Measurements from ENCODE around the gene RFXAP. TPM values are rescaled to one million over a fixed set of nuclear protein-coding genes. Genes with fewer than 3 reads are reported as not detected.

The RFXAP gene
- total RNA-seq: 1 to 10 TPM; 1.8 to 4.7 (median 2.2) TPM

- Histone ChIP-seq H3K4me1 (peaks cover 28% of the 10 kb centered on the region), H3K4me3 (peak within 1 kb of the TSS; percentile 83), H3K27ac (peak within 1 kb of the TSS; percentile 28), H3K36me3 (no peaks in the 10 kb centered on the region), H3K27me3 (no peaks in the 10 kb centered on the region), H3K9me3 (no peaks in the 10 kb centered on the region)
- whole genome bisulfite sequencing: 2% methylated on average over 15 of the region's 78 CpGs
- no peak for TF ChIP-seq CTCF (IDR thresholded peaks at IDR 0.05)
- TF ChIP-seq POLR2AphosphoS5 (IDR thresholded peaks at IDR 0.05): no peak
- TF ChIP-seq EP300 (IDR thresholded peaks at IDR 0.05): no peak
- no peak for TF ChIP-seq POLR2A (IDR thresholded peaks at IDR 0.05)
- peak; percentile 89 to 90 for DNase-seq (ENCODE audit: low spot score in 2 of 2)
Measured at GRCh38 chr13:36818804-36819738, at the start of gene RFXAP. TSS of gene RFXAP (plus strand) at chr13:36819222. CDS start at chr13:36819358, 136 bp downstream.

GRCh38 chr13:36769545-36769944 is 49.5 kb upstream of the RFXAP start:
- Histone ChIP-seq H3K36me3 (no peaks in the 10 kb centered on the region), H3K27me3 (no peaks in the 10 kb centered on the region), H3K4me3 (no peak overlapping the region), H3K27ac (no peak overlapping the region), H3K4me1 (no peaks in the 10 kb centered on the region), H3K9me3 (no peaks in the 10 kb centered on the region)
- TF ChIP-seq CTCF (IDR thresholded peaks at IDR 0.05) (no peak), POLR2A (IDR thresholded peaks at IDR 0.05) (no peak), EP300 (IDR thresholded peaks at IDR 0.05) (no peak), POLR2AphosphoS5 (IDR thresholded peaks at IDR 0.05) (no peak)
- no peak for DNase-seq (ENCODE audit: low spot score in 2 of 2)
- 83% methylated on average over 4 of the region's 4 CpGs for WGBS

- Histone ChIP-seq H3K27me3 (no peaks in the 10 kb centered on the region), H3K27ac (no peak overlapping the region), H3K36me3 (no peaks in the 10 kb centered on the region), H3K4me3 (no peak overlapping the region), H3K4me1 (no peaks in the 10 kb centered on the region), H3K9me3 (no peaks in the 10 kb centered on the region)
- 68% methylated on average over 2 of the region's 2 CpGs for WGBS
- no peak for DNase-seq (ENCODE audit: low spot score in 2 of 2)
- no peak for TF ChIP-seq EP300 (IDR thresholded peaks at IDR 0.05)
- no peak for TF ChIP-seq CTCF (IDR thresholded peaks at IDR 0.05)
- no peak for TF ChIP-seq POLR2A (IDR thresholded peaks at IDR 0.05)
- no peak for TF ChIP-seq POLR2AphosphoS5 (IDR thresholded peaks at IDR 0.05)
Measured at GRCh38 chr13:36770741-36771140, 48.3 kb upstream of the RFXAP start.

- no peaks in the 10 kb centered on the region for H3K36me3 ChIP-seq
- no peaks in the 10 kb centered on the region for H3K4me1 ChIP-seq
- H3K27me3 ChIP-seq: no peaks in the 10 kb centered on the region
- H3K4me3 ChIP-seq: no peak overlapping the region
- no peak for DNase-seq (ENCODE audit: low spot score in 2 of 2)
- no peak for TF ChIP-seq CTCF (IDR thresholded peaks at IDR 0.05)
- no peak overlapping the region for H3K27ac ChIP-seq
- H3K9me3 ChIP-seq: no peaks in the 10 kb centered on the region
Measured at GRCh38 chr13:36772853-36773252, 46.2 kb upstream of the RFXAP start.

GRCh38 chr13:36774931-36775330 is 44.1 kb upstream of the RFXAP start:
- peaks cover 9% of the 10 kb centered on the region for H3K27me3 ChIP-seq
- H3K27ac ChIP-seq: no peak overlapping the region
- H3K9me3 ChIP-seq: no peaks in the 10 kb centered on the region
- DNase-seq (ENCODE audit: low spot score in 2 of 2): no peak
- H3K36me3 ChIP-seq: no peaks in the 10 kb centered on the region
- TF ChIP-seq CTCF (IDR thresholded peaks at IDR 0.05) (no peak), EP300 (IDR thresholded peaks at IDR 0.05) (no peak), POLR2AphosphoS5 (IDR thresholded peaks at IDR 0.05) (no peak), POLR2A (IDR thresholded peaks at IDR 0.05) (no peak)
- WGBS: 70% methylated on average over 5 of the region's 5 CpGs
- no peaks in the 10 kb centered on the region for H3K4me1 ChIP-seq
- H3K4me3 ChIP-seq: no peak overlapping the region
